OCI-LY3 (cell line): ENCODE data around the gene ESRRB.

Experiments
- EZH2phosphoT487 ChIP-seq: fragments of 200-600 bp; shearing (Covaris generic); IDR thresholded peaks from 2 replicates; pipeline ENCODE4 v1.6.1; 2018; ENCODE audit warnings: antibody characterized with exemption, mixed run types, low read depth
- TF ChIP-seq, protein P1 (sequence below): fragments of 200-600, 300-600 bp; sonication (generic); IDR thresholded peaks from 2 replicates; pipeline ENCODE4 v1.5.1; 2014; ENCODE audit warnings: antibody characterized with exemption, low read length, low read depth

DNA sequence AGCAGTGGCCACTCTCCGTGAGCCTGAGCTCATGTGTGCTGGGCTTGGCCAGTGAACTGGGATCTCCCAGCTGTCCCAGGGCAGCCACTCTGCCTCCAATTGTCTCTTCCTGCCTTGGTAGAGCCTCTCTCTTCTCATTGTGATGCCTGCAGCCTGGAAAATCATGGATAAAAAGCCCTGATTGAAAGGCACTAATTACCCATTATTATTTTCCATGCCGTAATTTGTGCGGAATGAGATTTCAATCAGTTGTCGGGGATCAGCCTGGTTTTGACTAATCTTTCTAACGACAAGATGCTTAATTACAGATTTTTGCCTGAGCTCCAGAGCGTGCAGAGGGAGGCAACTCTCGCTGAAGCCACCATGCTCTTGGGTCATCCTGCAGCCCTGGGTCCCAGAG lies 52.7 kb downstream of the ESRRB start:
- TF ChIP-seq, protein P1, sequence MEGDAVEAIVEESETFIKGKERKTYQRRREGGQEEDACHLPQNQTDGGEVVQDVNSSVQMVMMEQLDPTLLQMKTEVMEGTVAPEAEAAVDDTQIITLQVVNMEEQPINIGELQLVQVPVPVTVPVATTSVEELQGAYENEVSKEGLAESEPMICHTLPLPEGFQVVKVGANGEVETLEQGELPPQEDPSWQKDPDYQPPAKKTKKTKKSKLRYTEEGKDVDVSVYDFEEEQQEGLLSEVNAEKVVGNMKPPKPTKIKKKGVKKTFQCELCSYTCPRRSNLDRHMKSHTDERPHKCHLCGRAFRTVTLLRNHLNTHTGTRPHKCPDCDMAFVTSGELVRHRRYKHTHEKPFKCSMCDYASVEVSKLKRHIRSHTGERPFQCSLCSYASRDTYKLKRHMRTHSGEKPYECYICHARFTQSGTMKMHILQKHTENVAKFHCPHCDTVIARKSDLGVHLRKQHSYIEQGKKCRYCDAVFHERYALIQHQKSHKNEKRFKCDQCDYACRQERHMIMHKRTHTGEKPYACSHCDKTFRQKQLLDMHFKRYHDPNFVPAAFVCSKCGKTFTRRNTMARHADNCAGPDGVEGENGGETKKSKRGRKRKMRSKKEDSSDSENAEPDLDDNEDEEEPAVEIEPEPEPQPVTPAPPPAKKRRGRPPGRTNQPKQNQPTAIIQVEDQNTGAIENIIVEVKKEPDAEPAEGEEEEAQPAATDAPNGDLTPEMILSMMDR: no peak
- TF ChIP-seq EZH2phosphoT487: no peak
